GM21619 (cell line): Measurements from ENCODE around the gene ZNF415.
"Not testable (repeated sequence)": the region's sequence is repeated elsewhere in the genome, so short reads cannot be mapped to it uniquely, and the experiment has no call there.

ENCODE experiments used
- ATAC-seq: cut with Tn5 transposase; IDR thresholded peaks from one replicate; pipeline ENCODE4 v1.9.1; 2021; ENCODE audit not compliant: unreplicated experiment

Gene ZNF415

DNA sequence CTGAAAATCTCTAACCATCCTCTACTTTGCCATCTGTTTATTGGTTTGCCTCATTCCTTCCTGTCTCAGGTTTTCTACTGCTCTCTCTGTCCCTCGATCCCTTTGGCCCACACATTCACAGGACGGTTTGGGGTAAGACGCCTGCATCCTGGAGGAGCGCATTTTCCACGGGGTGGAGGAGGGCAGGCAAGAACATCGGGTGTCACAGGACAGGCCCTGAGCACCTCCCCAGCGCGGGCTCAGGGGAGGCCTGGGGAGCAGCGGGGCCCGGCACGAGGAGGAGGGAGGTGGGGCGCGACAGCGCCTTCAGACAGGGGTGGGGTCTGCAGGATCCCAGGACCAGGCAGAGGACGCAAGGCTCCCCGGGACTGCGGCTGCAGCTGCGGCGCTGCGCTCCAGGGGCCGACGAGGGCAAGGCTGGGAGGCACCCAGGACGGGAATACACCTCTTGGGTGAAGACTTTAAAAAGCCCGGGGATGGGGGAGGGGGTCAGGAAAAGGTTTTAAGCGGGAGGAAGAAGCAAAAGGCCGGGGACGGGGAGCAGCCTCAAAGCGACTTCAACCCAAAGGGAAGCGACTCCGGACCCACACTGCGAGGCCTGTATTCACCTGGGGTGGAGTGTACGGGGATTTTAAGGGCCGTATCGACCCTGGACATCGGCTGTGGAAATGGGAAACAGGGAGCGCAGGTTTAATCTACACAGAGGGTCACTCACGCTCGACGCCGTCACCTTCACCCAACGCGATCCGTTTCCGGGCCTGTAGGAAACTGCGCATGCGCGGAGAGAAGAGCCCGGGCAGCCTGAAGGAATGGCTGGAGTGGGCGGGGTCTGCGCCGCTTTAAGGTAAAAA, at the start of gene ZNF415:
ZNF415 (minus strand) TSS at position 770 of the 851 bp plus-strand sequence. CDS start 10,234 bp downstream, outside the sequence.
- ATAC-seq, result no peak

DNA sequence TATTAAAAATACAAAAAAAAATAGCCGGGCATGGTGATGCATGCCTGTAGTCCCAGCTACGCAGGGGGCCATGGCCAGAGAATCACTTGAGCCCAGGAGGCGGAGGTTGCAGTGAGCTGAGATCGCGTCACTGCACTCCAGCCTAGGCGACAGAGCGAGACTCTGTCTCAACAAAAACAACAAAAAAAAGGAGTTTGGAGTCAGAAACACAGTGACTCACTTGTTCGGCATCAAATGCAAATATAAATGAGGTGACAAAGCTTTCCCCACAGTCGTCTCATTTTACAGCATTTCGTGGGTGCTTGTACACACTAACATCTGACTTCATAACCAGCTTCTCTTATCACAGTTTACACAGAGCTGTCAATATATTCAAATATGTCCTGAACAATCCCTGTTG, 49.5 kb upstream of the ZNF415 start:
- no peak for ATAC-seq

DNA sequence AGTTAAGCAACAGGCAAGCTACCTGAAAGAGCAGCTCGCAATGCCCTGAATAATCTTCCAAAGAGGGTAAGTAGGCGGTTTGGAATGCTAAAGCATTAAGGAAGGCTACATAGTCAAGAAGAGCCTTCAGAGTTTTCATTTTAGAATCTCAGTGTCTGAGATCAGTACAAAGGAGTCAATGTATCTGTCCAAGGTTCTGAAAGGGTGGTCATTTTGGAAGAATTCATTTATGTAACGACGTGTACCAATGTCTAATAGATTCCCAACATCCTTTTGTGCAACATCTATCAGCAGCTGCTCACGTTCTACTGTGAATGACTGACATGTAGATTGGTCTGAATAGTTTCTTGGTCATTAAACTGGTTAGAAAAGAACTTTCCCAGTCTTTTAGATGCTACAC, 45.3 kb upstream of the ZNF415 start:
- no peak for ATAC-seq

DNA sequence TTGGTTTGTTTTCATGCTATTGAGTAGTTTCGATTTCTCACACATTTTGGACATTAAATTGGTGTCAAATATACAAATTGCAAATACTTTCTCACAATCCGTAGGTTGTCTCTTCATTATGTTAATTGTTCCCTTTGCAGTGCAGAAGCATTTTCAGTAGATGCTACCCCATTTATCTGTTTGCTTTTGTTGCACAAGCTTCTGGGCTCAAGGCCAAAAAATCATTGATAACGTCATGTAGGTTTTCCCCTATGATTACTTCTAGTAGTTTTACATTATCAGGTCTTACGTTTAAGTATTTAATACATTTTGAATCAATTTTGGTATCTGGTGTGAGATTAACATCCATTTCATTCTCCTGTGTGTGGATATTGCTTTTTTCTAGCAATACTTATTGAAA, 40.2 kb upstream of the ZNF415 start:
- ATAC-seq, result no peak

DNA sequence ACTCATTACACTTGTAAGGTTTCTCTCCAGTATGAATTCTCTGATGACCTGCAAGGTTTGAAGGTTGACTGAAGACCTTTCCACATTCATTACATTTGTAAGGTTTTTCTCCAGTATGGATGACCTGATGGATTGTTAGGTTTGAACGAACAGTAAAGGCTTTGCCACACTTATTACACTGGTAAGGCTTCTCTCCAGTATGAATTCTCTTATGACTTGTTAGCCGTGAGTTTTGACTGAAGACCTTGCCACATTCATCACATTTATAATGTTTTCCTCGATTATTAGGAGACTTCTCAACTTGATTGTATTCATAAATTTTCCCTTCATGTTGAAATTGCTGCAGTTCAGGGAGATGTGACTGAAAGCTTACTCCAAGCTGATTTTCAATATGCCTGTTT, 33.0 kb upstream of the ZNF415 start:
- no peak for ATAC-seq

DNA sequence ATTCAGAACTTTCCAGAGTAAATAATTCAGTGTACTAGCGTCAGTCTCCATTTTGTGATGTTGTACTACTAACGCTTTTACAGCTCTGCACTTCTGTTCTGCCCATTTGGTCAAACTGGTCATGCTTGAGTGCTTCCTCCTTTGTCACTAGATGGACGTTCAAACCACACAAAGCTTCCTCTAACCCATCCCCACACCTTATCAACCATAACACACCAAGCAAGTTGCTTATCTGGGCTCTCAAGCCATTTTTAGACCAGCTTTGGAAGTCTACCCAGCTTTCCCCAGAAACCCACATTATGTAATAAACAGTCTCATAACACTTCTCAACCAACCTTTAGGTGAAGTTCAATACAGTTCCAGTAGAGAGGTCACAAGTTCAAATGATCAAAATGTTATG, 28.4 kb upstream of the ZNF415 start:
- ATAC-seq, result no peak

DNA sequence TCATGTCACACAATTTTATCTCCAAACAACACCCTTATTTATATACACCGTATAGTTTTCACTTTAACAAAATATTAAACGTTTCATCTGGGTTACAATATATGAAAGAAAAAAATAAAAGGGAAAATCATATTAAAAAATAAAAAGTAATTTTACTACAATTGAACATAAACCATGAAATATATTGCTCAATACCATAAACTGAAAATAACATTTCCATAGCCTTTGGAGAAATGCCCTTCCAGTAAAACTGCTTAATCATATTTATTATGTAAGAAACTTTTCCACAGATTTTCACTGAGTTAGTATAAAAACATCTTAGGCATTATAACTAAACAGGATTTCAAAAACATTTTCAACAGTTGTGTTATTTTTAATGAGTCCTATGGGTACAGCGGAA, 27.6 kb upstream of the ZNF415 start:
- ATAC-seq, result no peak

DNA sequence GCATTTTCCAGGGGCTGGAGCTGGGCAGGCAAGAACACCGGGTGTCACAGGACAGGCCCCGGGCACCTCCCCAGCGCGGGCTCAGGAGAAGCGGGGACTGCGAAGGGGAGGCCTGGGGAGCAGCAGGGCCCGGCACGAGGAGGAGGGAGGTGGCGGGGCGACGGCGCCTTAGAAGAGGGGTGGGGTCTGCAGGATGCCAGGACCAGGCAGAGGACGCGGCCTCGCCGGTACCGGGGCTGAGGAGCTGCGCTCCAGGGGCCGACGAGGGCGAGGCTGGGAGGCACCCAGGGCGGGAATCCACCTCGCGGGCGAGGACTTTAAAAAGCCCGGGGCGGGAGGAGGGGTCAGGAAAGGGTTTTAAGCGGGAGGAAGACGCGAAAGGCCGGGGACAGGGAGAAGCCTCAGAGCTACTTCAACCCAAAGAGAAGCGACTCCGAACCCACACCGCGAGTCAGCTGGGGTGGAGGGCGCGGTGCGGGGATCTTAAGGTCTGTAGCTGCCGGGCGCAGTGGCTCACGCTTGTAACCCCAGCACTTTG, 25.5 kb upstream of the ZNF415 start:
- ATAC-seq, result no peak

DNA sequence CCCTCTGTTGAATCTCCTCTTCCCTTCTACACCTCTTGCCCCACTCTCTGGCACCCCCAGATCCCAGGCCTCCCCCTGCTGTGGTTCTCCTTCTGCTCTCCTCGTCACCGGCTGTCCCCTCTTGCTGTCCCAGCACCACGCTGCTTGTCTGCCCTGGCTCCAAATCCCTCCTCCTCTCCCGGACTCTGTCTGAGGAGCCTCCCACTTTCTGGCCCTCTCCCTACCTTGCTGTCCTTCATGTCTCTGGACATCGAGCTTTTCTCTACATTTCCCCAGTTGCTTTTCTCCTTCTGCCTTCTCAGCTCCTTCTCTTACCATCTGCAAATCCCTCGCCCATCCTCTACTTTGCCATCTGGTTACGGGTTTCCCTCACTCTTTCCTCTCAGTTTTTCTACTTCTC, 24.9 kb upstream of the ZNF415 start:
- no peak for ATAC-seq

DNA sequence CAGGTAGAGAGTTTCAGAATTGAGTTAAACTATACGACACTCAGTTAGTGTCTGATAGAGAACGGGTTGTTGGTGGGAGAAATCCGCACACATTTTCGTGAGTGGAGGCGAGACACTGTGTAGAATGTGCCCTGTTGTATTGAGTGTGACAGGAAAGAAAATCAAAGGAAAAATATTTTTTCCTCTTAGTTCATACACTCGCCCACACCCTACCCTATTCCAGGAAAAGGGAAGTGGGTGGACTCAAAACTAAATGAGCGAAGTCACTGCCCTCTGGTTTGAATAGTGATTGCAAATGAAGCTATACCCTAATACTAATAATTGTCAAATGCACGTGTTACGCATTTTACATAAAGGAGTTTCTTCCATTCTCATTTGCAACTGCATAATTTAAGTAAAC, 24.1 kb upstream of the ZNF415 start:
- no peak for ATAC-seq

DNA sequence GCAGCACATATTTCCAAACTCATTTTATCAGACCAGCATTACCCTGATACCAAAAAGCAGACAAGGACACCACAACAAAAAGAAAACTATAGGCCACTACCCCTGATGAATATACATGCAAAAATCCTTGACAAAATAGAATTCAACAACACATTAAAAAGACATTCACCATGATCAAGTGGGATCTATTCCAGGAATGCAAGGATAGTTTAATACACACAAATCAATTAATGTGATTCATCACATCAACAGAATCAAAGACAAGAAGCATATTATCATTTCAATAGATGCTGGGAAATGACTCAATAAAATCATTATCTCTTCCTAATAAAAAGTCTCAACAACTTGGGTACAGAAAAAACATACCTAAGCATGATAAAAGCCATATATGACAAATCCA, 14.9 kb upstream of the ZNF415 start:
- ATAC-seq, result no peak

DNA sequence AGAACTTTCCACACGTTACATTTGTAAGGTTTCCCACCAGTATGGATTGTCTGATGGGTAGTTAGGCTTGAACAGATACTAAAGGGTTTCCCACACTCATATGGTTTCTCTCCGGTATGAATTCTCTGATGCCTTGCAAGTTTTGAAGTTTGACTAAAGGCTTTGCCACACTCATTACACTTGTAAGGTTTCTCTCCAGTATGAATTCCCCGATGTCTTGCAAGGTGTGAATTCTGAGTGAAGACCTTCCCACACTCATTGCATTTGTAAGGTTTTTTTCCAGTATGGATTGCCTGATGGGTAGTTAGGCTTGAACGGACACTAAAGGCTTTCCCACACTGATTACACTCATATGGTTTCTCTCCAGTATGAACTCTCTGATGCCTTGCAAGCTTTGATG, 7.6 kb upstream of the ZNF415 start:
- no peak for ATAC-seq

DNA sequence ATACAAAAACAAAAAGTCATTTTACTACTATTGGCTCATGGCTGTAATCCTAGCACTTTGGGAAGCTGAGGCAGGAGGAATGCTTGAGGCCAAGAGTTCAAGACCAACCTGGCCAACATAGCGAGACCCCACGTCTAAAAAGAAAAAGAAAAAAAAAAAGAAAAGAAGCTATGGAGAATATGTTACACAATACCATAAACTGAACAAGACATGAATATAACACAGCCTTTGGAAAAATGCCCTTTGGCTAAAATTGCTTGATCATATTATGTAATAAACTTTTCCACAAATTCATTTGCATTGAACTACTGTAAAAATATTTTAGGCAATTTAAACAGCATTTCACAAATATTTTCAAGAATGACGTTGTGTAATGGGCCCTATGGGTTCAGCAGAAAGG, 3.7 kb upstream of the ZNF415 start:
- ATAC-seq, result no peak

DNA sequence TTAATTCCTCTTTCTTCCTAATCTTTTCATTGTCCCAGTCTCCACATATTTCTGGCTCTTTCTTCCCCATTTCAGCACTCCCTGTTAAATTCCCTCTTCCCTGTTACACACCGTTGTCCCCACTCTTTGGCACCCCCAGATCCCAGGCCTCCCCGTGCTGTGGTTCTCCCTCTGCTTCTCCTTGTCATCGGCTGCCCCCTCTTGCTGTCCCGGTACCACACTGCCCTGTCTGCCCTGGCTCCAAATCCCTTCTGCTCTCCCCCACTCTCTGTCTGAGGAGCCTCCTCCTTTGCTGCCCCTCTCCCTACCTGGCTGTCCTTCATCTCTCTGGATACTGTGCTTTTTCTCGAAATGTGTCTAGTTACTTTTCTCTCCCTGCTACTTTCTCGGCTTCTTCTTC, 983 bp downstream of the ZNF415 start:
- ATAC-seq, result no peak

DNA sequence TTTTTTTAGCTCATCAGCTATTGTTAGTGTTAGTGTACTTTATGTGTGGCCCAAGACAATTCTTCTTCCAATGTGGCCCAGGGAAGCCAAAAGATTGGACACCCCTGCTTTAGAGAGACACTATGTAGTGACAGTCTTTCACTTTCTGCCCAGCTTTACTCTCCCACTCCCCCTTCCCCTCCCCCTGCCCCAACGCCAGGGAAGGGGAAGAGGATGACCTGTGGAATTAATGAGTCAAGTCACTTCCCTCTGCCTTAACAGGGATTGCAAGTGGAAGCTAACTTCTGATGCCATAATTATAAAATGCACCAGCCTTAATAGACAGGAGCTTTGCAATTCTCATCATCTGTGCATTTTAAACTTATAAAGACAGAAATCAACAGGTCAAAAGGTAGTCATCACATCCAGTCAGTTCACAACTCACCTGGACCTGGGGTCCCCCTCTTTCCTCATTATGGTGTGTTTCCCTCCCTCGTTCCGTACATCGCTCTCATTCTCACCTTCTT, 1.6 kb downstream of the ZNF415 start:
- ATAC-seq, result no peak

DNA sequence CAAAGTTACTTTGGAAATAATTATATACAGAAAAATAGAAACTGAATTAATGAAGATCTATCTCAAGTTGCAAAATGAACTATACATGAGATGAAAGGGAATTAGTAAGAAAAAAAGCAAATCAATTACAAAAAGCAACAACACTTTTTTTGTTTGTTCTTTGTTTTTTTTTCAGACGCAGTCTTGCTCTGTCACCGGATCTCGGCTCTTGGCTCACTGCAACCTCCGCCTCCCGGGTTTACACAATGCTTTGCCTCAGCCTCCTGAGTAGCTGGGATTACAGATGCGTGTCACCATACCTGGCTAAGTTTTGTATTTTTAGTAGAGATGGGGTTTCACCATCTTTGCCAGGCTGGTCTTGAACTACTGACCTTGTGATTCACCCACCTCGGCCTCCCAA, 2.2 kb downstream of the ZNF415 start:
- ATAC-seq, result no peak

DNA sequence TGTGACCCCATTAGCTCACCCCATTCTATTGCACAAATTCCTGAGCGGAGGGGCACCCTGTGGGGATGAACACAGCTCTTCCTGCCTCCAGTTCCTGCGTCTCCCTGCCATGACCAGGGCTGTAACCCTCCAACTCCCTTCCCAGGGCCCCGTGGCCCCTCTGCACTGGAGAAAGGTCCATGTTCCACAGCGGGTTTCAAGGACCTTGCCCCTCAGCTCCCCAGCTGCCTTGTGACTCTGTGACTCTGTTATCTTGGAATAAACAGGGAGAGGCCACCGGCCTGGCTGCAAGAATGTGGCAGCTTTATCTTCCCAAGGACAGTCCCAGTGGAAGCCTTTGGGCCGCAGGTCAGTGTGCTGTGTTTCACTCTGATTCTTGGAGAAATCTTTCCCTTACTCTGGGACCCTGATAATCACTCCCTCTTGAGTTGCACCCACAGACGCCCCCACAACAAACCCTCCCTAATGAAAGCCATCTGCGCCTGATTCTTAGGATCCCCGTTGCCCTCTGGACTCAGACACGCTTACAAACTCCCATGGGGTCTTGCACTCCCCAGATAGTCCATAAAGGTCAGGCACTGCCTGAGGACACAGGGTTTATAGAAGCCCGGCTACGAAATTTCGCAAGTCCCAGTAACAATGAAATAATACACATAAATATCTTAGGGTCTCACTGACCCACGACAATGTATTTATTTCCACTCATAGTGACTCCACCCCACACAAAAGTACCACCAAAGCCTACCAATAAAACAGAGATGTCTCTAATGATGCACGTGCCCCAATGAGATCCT, 5.8 kb downstream of the ZNF415 start:
- ATAC-seq, result not testable (repeated sequence)

DNA sequence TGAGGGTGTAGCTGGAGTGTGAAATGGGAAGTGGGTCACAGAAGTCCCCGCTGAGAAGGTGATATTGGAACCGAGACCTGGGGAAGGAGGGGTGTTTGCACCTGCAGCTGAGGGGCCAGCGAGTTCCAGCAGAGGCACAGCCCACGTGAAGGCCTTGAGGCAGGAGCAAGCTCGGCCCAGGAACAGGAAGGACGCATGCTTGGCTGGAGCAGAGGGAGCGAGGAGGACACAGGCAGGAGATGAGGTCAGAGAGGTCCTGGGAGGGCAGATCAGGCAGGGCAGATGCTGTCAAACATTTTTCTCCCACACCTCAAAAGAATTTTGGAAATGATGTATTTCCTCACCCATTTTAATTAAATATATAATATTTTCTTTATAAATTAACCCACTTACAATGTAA, 9.3 kb downstream of the ZNF415 start:
- no peak for ATAC-seq

DNA sequence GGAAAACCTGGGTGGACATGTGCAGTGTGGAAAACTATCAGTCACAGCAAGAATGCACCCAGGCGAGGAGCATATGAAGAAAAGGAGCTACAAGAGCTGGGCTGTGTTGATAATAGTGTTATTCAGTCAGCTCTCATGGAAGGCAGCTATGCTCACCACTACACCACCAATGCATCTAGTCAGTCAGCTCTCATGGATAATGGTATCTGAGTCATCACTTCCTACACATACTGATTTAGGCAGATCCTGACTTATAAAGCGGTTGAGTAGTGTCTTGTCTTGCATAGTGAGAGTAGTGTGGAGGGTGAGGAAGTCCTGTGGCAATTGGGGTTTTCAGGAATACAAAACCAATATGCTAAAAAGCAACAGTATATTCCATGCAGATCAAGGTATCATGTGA, 20.4 kb downstream of the ZNF415 start:
- ATAC-seq, result no peak

DNA sequence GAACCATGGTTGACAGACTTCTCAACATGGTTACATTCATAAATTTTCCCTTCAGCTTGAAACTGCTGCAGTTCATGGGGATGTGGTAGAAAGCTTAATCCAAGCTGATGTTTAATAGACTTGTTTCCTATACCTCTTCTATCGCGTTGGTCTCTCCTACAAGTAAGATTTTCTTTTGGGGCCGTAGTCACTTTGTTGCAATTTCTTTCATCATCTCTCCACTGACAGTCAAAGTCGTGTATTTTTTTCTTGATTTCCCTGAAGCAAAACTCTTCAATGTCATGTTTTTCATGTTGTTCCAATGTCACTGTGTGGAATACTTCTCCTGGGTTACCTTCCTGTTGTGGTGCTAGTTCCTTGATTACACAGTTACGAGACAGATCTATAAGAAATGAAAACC, 23.2 kb downstream of the ZNF415 start:
- no peak for ATAC-seq

DNA sequence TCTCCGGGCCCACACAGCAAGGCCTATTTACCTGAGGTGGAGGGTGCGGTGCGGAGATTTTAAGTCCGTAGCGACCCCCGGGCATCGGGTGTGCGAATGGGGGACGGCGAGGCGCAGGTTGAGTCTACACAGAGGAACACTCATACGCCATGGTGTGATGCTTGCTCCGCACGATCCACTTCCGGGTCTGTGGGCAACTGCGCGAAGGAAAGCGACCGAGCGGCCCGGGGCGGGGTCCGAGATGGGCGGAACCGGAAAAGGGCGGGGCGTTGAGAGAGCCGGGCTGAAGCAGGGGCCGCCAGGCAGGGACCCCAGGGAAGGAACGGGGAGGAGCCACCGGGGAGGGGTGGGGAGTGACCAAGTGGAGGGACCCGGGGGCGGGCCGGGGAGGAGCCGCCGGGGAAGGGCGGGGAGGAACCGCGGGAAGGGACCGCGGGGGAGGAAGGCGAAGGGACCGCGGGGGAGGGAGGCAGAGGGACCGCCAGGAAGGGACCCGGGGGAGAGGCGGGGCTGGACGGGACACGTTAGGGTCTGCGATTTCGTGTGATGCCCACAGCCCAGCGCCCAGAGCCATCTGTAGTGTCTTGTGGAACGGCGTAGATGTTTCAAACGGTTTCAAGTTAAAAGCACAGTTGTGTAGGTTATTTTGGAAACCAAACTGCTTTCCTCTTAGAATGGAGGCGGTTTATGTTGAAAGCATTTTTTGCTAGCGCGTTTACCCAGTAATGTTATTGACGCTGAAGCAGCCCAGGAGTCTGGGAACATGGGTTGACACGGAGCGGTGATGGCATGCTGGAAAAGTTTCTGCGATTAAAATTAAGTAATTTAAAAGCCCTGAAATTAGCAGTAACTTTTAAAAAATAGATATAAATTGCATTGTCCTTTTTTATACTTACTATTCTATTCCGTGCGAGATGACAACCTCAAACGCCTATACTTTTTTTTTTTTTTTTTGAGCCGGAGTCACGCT, 29.2 kb downstream of the ZNF415 start, which contains the start of gene ZNF160:
ZNF160 (minus strand) TSS at position 189 of the 970 bp plus-strand sequence. CDS start 17,146 bp downstream, outside the sequence.
- ATAC-seq, result peak; percentile 94
